GM18505 (cell line): Measurements from ENCODE around the gene SLC49A3.

Experiments used
- ATAC-seq: cut with Tn5 transposase; IDR thresholded peaks from one replicate; pipeline ENCODE4 v1.9.1; 2021; ENCODE audit not compliant: unreplicated experiment
- POLR2A ChIP-seq: IDR thresholded peaks from 4 replicates; pipeline ENCODE4 v1.6.1; 2011; ENCODE audit warnings: borderline replicate concordance; ENCODE audit not compliant: insufficient read depth, insufficient read length; ENCODE audit errors: extremely low read depth

SLC49A3 gene

DNA sequence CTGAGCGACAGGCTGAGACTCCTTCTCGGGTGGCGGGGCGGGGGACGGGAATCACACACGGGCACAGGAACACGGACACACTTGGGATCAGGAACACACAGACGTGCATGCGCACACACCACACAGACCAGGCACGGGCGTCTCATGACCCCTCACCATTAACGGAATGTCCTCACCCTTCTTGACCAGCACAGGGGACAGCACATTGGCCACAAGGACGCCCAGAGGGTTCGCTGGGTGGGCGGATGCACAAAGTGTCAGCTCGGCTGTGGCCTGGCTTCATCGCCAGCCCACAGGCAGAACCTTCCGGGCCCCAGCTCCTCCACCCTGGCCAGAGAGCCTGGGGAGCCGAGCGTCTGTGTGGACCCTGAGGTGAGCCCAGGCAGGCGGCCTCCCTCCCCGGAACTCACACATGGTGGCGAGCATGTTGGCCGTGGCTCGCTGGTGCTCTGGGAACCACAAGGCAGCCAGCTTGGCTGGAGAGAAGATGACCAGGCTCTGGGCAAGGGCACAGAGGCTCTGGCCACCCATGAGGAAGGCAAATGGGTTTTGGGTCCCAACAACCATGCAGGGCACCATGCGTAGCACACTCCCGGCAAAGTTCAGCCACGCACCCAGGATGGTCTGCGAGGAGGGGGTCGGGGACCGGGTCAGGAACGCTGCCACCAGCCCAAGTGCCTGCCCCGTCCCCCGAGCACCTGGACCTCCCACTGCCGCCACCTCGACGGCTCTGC is 3.1 kb downstream of the SLC49A3 start:
- no peak for TF ChIP-seq POLR2A
- no peak for ATAC-seq

DNA sequence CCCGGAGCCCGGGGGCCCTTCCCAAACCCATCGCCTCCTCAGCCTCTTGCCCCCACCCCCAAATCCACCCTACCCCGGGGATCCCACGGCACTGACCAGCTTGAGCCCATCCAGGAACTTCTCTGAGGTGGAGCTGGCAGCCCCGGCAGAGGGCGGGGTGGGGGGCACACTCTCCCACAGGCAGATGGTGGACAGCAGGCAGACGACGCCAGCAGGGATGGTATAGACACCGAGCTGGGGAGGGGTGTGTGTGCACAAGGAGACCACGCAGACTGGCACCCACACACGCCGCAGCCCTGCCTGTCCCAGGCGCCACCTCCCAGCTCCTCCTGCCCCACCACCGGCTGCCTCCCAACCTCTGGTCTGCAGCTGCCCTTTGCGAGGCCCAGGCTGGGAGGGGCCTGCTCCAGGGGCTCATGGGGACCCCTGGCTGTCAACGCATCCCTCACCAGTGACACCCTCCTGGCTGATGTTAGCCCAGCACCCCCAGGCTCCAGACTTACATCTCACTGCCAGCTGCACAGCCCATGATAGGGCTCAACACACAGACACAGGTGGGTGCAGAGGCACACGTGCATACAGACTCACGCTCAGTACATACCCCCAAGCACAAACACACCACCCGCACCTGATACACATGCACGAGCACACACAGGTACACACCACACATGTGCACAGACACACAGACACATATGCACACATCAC is 4.2 kb downstream of the SLC49A3 start:
- ATAC-seq, result no peak
- TF ChIP-seq POLR2A, result no peak

DNA sequence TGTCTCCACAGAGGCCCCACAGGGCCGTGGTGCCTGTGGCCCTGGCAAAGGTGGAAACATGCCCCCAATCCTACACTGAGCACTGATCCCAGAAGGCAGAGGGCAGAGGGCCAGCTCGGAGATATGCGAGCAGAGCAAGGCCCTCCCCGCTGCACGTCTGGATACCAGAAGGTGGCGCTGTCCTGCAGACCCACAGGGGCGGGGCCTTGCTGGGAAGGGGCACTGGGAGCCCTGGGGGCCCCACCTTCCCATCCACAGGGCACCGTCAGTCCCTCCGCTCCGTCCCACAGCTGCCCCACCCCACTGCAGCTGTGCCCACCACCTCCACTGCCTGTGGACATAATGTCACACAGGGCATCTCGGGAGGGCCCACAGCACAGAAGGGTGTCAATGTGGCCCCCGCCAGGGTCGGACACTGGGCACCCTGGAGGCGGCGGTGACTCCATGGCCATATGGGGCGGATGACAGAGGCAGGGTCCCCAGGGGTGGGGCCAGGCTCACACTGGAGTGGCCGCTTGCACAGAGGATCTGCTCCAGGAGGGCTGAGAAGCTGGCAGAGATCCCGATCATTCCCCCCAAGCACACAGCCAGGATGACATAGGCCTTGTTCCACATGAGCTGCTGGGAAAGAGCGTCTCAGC is 4.8 kb downstream of the SLC49A3 start:
- TF ChIP-seq POLR2A, result no peak
- no peak for ATAC-seq

DNA sequence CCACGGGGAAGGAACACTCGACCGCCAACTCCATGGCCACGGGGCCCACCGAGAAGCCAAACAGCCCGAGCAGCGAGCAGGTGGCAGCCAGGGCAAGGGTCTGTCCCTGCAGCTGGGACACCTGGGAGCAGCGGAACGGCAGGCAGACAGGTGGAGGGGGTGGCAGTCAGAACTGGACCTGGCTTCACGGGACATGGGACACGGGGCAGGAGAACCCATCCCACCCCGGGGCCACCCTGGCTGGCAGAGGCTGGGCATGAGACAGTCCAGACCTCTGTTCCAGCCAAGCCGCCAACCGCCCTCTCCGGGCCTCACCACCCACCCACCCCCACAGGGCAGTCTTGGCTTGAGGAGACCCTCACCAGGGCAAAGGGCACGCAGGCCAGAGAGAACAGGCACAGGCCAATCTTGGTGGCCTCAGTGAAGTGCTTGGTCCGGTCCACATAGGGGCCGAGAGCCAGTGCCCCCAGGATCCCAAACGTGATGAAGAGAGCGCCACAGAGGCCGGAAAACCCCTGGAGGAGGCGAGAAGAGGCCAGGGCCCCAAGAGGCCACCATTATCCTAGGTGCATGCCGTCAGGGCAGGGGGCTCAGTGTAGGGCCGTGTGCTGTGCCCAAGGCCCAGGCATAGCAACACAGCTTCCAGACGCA is 5.6 kb downstream of the SLC49A3 start:
- no peak for TF ChIP-seq POLR2A
- no peak for ATAC-seq

DNA sequence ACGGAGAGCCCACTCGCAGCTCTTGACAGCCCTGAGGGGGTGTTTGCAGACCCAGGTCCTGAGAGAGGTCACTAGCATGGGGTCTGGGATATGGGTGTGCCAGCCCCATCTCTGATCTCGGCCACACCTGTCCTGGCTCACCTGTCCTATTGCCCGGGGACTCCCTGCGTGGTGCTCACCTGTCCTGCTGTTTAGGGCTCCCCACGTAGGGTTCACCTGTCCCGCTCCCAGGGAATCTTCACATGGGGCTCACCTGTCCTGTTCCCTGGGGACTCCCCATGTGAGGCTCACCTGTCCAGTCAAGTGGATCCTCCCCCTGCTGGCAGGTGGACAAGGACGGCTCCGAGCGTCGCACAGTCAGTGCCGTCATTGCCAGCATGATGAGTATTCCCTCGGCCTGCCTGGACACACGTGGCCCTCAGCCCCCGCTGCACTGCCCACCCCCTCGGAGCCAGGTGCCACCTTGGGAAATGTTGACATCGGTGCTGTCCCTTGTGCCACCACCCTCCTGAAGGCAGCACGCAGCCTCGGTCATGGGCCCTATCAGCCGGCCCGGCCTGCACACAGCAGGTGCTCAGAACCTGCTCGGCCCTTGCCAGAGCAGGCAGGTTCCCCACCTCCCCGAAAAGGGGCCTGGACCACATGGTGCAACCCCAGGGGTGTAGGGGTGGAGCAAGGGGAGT is 6.3 kb downstream of the SLC49A3 start:
- no peak for ATAC-seq

DNA sequence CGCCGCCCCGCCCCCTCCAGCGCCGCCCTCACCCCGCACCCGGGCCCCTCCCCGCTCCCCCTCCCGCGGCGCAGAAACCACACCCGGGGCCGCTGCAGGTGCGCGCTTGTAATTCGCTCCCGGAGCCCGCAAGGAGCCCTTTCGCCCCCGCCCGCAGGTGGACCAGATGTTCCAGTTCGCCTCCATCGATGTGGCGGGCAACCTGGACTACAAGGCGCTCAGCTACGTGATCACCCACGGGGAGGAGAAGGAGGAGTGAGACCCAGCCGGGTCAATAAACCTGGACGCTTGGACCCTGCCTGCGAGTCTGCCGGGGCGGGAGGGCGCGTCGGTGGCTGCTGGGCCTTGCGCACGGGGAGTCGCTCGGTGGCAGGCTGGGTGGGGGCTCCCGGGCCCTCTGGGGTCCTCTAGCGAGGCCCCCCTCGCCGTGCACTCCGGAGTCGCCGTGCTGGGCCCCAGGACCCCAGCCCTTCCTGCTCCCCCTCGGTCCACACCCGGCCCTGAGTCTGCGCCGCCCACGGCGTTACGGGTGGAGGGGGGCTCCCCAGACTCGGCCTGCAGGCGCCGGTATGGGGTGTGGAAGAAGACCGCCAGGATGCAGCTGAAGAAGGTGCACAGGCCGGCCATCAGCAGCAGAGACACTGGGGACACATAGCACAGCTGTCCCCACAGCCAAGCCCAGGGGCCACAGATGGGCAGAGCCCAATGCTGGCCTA is 7.1 kb downstream of the SLC49A3 start:
- no peak for TF ChIP-seq POLR2A
- no peak for ATAC-seq

More for the DNA sequence above, 6.3 kb downstream of the SLC49A3 start:
- TF ChIP-seq POLR2A, result no peak

DNA sequence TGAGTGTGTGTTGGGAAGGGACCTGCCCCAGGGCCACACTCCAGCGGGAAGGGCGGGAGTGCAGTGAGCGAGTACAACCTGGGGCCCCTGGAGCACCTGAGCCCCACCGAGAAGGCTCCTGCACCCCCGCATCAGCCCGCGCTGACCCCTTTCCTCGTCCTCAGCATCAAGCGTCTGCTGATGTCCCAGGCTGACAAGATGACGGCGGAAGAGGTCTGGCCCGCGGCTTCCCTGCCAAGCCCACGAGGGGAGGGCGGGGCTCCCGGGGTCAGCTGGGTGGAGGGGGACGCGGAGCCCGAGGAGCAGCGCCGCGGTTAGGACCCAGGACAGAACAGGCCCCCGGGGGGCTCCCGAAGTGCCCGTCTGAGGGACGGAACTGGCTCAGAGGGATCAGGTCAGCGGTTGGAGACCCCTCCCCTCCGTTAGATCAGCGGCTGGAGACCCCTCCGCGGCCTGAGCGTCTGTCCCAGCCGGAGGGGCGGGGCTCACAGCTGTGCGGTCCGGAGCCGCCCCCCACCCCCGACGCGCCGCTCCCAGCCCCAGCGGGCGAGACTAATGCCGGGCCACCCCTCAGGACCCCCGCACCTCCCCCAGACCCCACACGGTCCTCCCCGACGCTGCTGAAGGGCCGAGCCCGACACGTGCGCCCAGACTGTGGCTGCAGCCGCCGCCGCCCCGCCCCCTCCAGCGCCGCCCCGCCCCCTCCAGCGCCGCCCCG is 7.9 kb downstream of the SLC49A3 start:
- no peak for TF ChIP-seq POLR2A
- no peak for ATAC-seq

DNA sequence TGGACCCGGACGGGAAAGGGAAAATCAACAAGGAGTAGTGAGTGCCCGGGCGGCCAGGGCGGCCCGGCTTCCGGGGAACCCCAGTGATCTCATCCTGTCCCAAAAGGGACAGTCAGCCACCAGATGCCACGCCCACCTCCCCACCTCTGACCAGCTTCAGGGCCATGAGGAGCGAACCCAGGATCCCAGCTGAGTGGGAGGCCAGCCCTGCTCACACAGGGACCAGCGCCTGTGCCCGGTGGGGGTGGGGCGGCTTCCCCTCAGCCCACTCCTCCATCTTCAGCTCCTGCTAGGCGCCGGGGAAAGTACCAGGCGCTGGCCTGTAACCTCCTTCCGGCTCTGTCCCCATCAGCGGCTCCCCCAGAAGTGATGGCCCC is 8.4 kb downstream of the SLC49A3 start:
- no peak for ATAC-seq
- no peak for TF ChIP-seq POLR2A

DNA sequence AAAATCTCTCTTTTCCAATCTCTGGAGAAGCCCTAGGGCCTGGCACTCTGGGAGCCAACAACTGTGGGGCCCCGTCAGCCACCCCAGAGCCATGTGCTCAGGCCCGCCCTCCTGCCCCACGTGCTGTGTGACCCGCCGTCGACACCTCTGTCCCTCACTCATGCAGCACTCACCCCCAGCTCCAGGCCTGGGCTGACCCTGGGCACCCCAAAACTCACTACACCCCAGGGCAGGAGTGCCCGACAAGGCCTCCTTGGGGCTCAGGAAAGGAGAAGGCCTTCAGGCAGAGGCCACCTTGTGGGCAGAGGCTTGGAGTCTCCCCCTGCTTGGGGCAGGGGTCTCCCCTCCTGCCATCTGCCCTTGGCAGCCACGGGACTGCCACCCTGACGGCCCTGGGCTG is 8.9 kb downstream of the SLC49A3 start:
- no peak for TF ChIP-seq POLR2A
- ATAC-seq, result no peak

DNA sequence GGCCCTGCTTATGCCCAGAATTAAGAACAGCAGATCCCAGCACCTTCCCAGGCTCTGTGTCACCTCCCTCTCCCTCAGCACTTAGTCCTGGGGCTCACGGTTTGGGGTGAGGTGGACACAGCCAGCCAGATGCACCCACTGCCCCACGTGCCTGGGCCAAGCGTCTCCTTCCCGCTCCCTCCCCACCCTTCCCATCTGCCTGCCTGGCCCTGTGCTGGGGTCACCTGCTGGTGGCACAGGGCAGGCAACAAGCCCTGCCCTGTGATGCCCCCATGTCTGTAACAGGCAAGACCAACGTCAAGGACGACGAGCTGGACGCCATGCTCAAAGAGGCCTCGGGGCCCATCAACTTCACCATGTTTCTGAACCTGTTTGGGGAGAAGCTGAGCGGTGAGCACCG is 9.3 kb downstream of the SLC49A3 start:
- ATAC-seq, result no peak
- no peak for TF ChIP-seq POLR2A

DNA sequence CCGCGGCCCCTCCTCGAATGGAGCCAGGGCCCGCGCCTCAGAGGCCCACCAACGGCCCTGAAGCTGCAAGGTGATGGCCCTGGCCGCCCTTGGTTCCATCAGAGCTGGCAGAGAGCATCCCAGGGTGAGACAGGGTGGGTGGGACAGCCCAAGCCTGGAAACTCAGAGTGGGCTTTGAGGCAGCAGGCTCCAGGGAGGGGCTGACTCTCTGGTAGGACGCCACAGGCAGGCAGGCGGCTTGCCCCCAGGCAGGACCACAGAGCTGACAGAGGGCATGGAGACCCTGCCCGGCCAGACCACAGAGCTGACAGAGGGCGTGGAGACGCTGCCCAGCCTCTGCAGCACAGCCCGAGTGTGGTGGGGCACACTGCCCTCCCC is 9.9 kb downstream of the SLC49A3 start:
- no peak for TF ChIP-seq POLR2A
- no peak for ATAC-seq
